Liver (tissue), 9 donors: ENCODE measurements around the gene IQSEC1. TPM values are rescaled to one million over a fixed set of nuclear protein-coding genes. Genes with fewer than 3 reads are reported as not detected.

ENCODE experiments used
- DNase-seq: peaks from one replicate; pipeline ENCODE4 v3.0.0-alpha.2; 2017; ENCODE audit warnings: low spot score
- H3K27ac ChIP-seq, 2 donors: one replicate each; pipeline ENCODE4 v1.7.0; 2013; ENCODE audit warnings: inconsistent platforms in 2 of 2, low read length in 2 of 2, control low read depth in 1 of 2, low read depth in 1 of 2, mild to moderate bottlenecking in 1 of 2
- H3K27me3 ChIP-seq, 4 donors: one replicate each; pipeline versions ENCODE4 v1.6.1 to v1.7.0; 2013; ENCODE audit warnings: low read length in 3 of 4, inconsistent platforms in 1 of 4, mild to moderate bottlenecking in 1 of 4, moderate library complexity in 1 of 4; ENCODE audit not compliant: control insufficient read depth in 4 of 4, insufficient read depth in 4 of 4
- H3K36me3 ChIP-seq, 4 donors: one replicate each; pipeline versions ENCODE4 v1.6.1 to v1.7.0; 2013; ENCODE audit warnings: low read length in 3 of 4, mild to moderate bottlenecking in 3 of 4, low read depth in 1 of 4, moderate library complexity in 1 of 4; ENCODE audit not compliant: control insufficient read depth in 4 of 4, insufficient read depth in 3 of 4
- H3K4me1 ChIP-seq, 4 donors: one replicate each; pipeline versions ENCODE4 v1.6.1 to v1.7.0; 2013; ENCODE audit warnings: low read length in 3 of 4, mild to moderate bottlenecking in 3 of 4, moderate library complexity in 1 of 4; ENCODE audit not compliant: control insufficient read depth in 4 of 4, insufficient read depth in 4 of 4
- H3K4me3 ChIP-seq, 3 donors: one replicate each; pipeline versions ENCODE4 v1.6.1 to v1.7.0; 2013; ENCODE audit warnings: low read length in 3 of 3, control low read depth in 1 of 3, low read depth in 1 of 3, mild to moderate bottlenecking in 1 of 3
- H3K9ac ChIP-seq, 2 donors: one replicate each; pipeline ENCODE4 v1.7.0; 2013; ENCODE audit warnings: low read length in 2 of 2, mild to moderate bottlenecking in 2 of 2, moderate library complexity in 2 of 2, control low read depth in 1 of 2, low read depth in 1 of 2
- H3K9me3 ChIP-seq, 4 donors: one replicate each; pipeline versions ENCODE4 v1.6.1 to v1.7.0; 2013; ENCODE audit warnings: low read length in 3 of 4; ENCODE audit not compliant: control insufficient read depth in 4 of 4
- EGR1 ChIP-seq, 2 donors: IDR thresholded peaks; 2 replicates each; pipeline ENCODE4 v1.6.1; 2016 to 2018; ENCODE audit warnings: antibody characterized with exemption in 2 of 2, low read depth in 2 of 2
- FOXA1 ChIP-seq: IDR thresholded peaks from 2 replicates; pipeline ENCODE4 v1.6.1; 2016; ENCODE audit warnings: antibody characterized with exemption
- FOXA2 ChIP-seq: IDR thresholded peaks from 2 replicates; pipeline ENCODE4 v1.6.1; 2016; ENCODE audit warnings: antibody characterized with exemption
- GABPA ChIP-seq, 2 donors: IDR thresholded peaks in 1 of 2; conservative IDR thresholded peaks in 1 of 2; 2 replicates each; pipeline ENCODE4 v1.6.1; 2016; ENCODE audit warnings: antibody characterized with exemption in 2 of 2, mild to moderate bottlenecking in 1 of 2, moderate library complexity in 1 of 2
- HNF4A ChIP-seq, 2 donors: conservative IDR thresholded peaks; 2 replicates each; pipeline ENCODE4 v1.6.1; 2016; ENCODE audit warnings: antibody characterized with exemption in 2 of 2, mild to moderate bottlenecking in 2 of 2
- HNF4G ChIP-seq: IDR thresholded peaks from 2 replicates; pipeline ENCODE4 v1.6.1; 2016; ENCODE audit warnings: antibody characterized with exemption
- JUND ChIP-seq, 2 donors: IDR thresholded peaks; 2 replicates each; pipeline ENCODE4 v1.6.1; 2016; ENCODE audit warnings: antibody characterized with exemption in 2 of 2
- NR2F2 ChIP-seq: IDR thresholded peaks from 2 replicates; pipeline ENCODE4 v1.6.1; 2016; ENCODE audit warnings: antibody characterized with exemption
- RAD21 ChIP-seq, 2 donors: IDR thresholded peaks; 2 replicates each; pipeline ENCODE4 v1.6.1; 2016; ENCODE audit warnings: antibody characterized with exemption in 2 of 2, mild to moderate bottlenecking in 2 of 2
- RXRA ChIP-seq, 2 donors: IDR thresholded peaks; 2 replicates each; pipeline ENCODE4 v1.6.1; 2017 to 2018; ENCODE audit warnings: antibody characterized with exemption in 2 of 2, mild to moderate bottlenecking in 1 of 2
- SP1 ChIP-seq: IDR thresholded peaks from 2 replicates; pipeline ENCODE4 v1.6.1; 2018; ENCODE audit warnings: antibody characterized with exemption, mild to moderate bottlenecking
- TAF1 ChIP-seq: conservative IDR thresholded peaks from 2 replicates; pipeline ENCODE4 v1.6.1; 2016; ENCODE audit warnings: antibody characterized with exemption, mild to moderate bottlenecking
- YY1 ChIP-seq: IDR thresholded peaks from 2 replicates; pipeline ENCODE4 v1.6.1; 2016; ENCODE audit warnings: antibody characterized with exemption, mild to moderate bottlenecking
- WGBS: extraction: QIAGEN DNeasy Blood & Tissue Kit; methylation state at CpG from one replicate; pipeline ENCODE4 v1.1.7; 2013; 5-methylcytosine and 5-hydroxymethylcytosine counted together
- polyA plus RNA-seq, 2 donors: library from polyadenylated mRNA; stranded (reverse) in 1 of 2; unstranded in 1 of 2; fragments of 200-250 nt in 1 of 2; fragments of >200 nt in 1 of 2; fragmentation: Nextera tagmentation in 1 of 2; extraction: Ambion mirVana in 1 of 2; gene quantifications; one replicate each; pipeline versions ENCODE4 v1.2.1 to v1.2.3, GENCODE V29; 2013 to 2015
- total RNA-seq, 2 donors: library from RNA; depleted of rRNA; stranded (reverse); fragments of >200 nt; gene quantifications; one replicate each; pipeline ENCODE4 v1.2.3, GENCODE V29; 2014
- TF ChIP-seq, protein P1 (sequence below): IDR thresholded peaks from 2 replicates; pipeline ENCODE4 v1.6.1; 2016; ENCODE audit warnings: antibody characterized with exemption, mild to moderate bottlenecking
- TF ChIP-seq, protein P2 (sequence below): fragments of 150-350 bp; IDR thresholded peaks from 2 replicates; pipeline ENCODE4 v1.5.1; 2017; ENCODE audit warnings: improper control_type of control experiment, low read depth, low read length; ENCODE audit not compliant: missing input control
- TF ChIP-seq, protein P3 (sequence below): IDR thresholded peaks from 2 replicates; pipeline ENCODE4 v1.6.1; 2016; ENCODE audit warnings: antibody characterized with exemption
- TF ChIP-seq, protein P4 (sequence below): IDR thresholded peaks from 2 replicates; pipeline ENCODE4 v1.6.1; 2016; ENCODE audit warnings: antibody characterized with exemption
- TF ChIP-seq, protein P5 (sequence below): IDR thresholded peaks from 2 replicates; pipeline ENCODE4 v1.6.1; 2016; ENCODE audit warnings: antibody characterized with exemption
- donor health status: healthy.
- donor health status: healthy.
- donor health status: healthy.
- donor health status: healthy.
- donor health status: healthy.

Gene IQSEC1
- total and polyA plus RNA-seq, 4 donors: 12.7 to 56.0 (median 36.2) TPM

DNA sequence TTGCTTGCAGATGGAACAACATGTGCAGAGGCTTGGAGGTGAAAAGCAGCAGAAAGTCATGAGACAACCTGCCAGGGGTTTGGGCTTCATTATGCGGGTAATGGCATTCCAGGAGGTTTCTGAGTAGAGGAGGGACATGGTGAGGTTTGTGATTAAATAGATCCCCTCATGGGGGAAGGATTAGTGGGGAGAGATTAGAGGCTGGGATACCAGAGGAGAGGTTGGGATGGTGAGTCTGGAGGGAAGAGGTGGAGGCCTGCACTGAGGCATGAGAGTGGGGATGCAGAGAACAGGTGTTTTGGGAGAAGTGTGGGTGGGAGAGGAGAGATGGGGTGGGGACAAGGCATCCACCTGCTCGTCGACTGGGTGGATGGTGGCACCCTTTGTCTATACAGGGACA is 6.8 kb upstream of the IQSEC1 start:
- Histone ChIP-seq H3K9ac (no peak overlapping the region), H3K4me1 (no peaks in the 10 kb centered on the region), H3K27me3 (no peaks in the 10 kb centered on the region), H3K4me3 (no peak overlapping the region), H3K9me3 (no peaks in the 10 kb centered on the region), H3K36me3 (no peaks in the 10 kb centered on the region), H3K27ac (no peak overlapping the region)
- no peak for DNase-seq
- TF ChIP-seq FOXA2 (no peak), HNF4G (no peak), NR2F2 (no peak), HNF4A (conservative IDR thresholded peaks at IDR 0.05) (no peak), RAD21 (IDR thresholded peaks at IDR 0.05) (no peak), SP1 (no peak), GABPA (IDR thresholded peaks at IDR 0.05 in 1 of 2, conservative IDR thresholded peaks at IDR 0.05 in 1 of 2) (no peak)
- TF ChIP-seq, protein P1, sequence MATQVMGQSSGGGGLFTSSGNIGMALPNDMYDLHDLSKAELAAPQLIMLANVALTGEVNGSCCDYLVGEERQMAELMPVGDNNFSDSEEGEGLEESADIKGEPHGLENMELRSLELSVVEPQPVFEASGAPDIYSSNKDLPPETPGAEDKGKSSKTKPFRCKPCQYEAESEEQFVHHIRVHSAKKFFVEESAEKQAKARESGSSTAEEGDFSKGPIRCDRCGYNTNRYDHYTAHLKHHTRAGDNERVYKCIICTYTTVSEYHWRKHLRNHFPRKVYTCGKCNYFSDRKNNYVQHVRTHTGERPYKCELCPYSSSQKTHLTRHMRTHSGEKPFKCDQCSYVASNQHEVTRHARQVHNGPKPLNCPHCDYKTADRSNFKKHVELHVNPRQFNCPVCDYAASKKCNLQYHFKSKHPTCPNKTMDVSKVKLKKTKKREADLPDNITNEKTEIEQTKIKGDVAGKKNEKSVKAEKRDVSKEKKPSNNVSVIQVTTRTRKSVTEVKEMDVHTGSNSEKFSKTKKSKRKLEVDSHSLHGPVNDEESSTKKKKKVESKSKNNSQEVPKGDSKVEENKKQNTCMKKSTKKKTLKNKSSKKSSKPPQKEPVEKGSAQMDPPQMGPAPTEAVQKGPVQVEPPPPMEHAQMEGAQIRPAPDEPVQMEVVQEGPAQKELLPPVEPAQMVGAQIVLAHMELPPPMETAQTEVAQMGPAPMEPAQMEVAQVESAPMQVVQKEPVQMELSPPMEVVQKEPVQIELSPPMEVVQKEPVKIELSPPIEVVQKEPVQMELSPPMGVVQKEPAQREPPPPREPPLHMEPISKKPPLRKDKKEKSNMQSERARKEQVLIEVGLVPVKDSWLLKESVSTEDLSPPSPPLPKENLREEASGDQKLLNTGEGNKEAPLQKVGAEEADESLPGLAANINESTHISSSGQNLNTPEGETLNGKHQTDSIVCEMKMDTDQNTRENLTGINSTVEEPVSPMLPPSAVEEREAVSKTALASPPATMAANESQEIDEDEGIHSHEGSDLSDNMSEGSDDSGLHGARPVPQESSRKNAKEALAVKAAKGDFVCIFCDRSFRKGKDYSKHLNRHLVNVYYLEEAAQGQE: no peak
- TF ChIP-seq, protein P2, sequence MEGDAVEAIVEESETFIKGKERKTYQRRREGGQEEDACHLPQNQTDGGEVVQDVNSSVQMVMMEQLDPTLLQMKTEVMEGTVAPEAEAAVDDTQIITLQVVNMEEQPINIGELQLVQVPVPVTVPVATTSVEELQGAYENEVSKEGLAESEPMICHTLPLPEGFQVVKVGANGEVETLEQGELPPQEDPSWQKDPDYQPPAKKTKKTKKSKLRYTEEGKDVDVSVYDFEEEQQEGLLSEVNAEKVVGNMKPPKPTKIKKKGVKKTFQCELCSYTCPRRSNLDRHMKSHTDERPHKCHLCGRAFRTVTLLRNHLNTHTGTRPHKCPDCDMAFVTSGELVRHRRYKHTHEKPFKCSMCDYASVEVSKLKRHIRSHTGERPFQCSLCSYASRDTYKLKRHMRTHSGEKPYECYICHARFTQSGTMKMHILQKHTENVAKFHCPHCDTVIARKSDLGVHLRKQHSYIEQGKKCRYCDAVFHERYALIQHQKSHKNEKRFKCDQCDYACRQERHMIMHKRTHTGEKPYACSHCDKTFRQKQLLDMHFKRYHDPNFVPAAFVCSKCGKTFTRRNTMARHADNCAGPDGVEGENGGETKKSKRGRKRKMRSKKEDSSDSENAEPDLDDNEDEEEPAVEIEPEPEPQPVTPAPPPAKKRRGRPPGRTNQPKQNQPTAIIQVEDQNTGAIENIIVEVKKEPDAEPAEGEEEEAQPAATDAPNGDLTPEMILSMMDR: no peak
- TF ChIP-seq, protein P3, sequence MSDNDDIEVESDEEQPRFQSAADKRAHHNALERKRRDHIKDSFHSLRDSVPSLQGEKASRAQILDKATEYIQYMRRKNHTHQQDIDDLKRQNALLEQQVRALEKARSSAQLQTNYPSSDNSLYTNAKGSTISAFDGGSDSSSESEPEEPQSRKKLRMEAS: no peak
- TF ChIP-seq, protein P4, sequence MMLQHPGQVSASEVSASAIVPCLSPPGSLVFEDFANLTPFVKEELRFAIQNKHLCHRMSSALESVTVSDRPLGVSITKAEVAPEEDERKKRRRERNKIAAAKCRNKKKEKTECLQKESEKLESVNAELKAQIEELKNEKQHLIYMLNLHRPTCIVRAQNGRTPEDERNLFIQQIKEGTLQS: no peak
- 93% methylated on average over 3 of the region's 3 CpGs for WGBS

DNA sequence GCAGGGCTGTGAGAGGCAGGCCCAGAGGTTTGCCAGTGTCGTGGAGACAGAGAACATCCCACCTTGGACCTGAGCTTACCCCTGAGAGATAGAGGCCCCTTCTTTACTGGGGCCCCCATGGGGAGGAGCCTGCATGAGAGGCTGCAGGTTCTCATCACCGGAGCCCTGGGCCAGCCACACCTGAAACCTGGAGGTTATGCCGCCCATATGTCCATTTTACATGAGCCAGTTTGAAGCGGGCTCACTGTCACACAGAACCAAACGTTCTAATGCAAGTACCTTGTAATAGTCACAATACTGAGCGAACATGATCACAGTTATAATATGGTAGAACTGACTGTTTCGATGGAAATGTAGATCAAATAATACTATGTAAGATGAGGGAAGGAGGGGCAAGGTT is 6.3 kb upstream of the IQSEC1 start:
- Histone ChIP-seq H3K27ac (no peak overlapping the region), H3K36me3 (no peaks in the 10 kb centered on the region), H3K9ac (no peak overlapping the region), H3K27me3 (no peaks in the 10 kb centered on the region), H3K9me3 (no peaks in the 10 kb centered on the region), H3K4me1 (no peaks in the 10 kb centered on the region), H3K4me3 (no peak overlapping the region)
- 95% methylated on average over 7 of the region's 7 CpGs for WGBS
- DNase-seq: no peak
- TF ChIP-seq, protein P5, sequence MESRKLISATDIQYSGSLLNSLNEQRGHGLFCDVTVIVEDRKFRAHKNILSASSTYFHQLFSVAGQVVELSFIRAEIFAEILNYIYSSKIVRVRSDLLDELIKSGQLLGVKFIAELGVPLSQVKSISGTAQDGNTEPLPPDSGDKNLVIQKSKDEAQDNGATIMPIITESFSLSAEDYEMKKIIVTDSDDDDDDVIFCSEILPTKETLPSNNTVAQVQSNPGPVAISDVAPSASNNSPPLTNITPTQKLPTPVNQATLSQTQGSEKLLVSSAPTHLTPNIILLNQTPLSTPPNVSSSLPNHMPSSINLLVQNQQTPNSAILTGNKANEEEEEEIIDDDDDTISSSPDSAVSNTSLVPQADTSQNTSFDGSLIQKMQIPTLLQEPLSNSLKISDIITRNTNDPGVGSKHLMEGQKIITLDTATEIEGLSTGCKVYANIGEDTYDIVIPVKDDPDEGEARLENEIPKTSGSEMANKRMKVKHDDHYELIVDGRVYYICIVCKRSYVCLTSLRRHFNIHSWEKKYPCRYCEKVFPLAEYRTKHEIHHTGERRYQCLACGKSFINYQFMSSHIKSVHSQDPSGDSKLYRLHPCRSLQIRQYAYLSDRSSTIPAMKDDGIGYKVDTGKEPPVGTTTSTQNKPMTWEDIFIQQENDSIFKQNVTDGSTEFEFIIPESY: no peak
- no peak for TF ChIP-seq HNF4G
- no peak for TF ChIP-seq HNF4A (conservative IDR thresholded peaks at IDR 0.05)
- TF ChIP-seq, protein P4: no peak
- TF ChIP-seq JUND (IDR thresholded peaks at IDR 0.05): no peak
- no peak for TF ChIP-seq SP1
- TF ChIP-seq, protein P1: no peak
- no peak for TF ChIP-seq NR2F2
- TF ChIP-seq, protein P2: no peak
- TF ChIP-seq TAF1: no peak
- no peak for TF ChIP-seq RXRA (IDR thresholded peaks at IDR 0.05)
- no peak for TF ChIP-seq YY1
- TF ChIP-seq EGR1 (IDR thresholded peaks at IDR 0.05; ENCODE audit: low read depth in 2 of 2): no peak
- no peak for TF ChIP-seq FOXA1
- no peak for TF ChIP-seq FOXA2
